DMS 273 (cell line): ENCODE data around the gene CARMIL1.

Source experiments
- DNase-seq: peaks from one replicate; lab custom pipeline; 2025; ENCODE audit not compliant: unreplicated experiment; lab: John Stamatoyannopoulos, UW

The CARMIL1 gene

DNA sequence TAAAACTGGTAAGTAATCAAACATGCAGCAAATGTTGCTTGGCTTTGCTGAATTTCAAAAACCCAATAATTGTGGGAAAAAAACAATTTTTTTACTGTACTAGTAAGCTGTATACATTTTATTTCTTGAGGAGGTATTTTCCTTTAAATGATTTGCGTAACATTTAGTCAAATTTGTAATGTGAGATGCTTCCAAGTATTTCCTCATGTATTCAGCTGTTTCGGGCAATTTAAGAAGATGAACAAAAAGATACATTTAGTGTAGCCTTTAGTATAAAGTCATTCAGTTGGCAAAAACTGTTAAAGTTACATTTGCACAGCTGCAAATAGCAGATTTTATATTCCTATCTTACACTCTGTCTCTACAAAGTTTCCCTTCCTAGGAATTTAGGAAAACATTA lies 186.8 kb downstream of the CARMIL1 start:
- no peak for DNase-seq

DNA sequence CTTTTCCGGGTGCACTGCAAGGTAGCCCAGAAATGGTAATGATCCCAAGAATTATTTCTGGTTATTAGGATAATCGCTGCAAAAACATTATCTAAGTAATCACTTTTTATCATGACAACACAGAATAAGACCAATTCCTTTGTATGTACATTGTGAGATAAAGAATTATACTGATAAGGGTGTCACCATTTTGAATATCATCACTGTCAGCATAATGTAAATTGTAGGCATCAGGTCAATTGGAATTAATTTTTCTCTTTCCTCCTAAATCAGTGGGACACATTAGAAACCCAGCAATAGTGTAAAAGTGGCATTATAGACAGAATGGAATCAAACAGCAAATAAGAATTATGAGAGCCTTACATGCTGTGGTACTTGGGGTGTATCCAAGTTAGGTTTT lies 189.7 kb downstream of the CARMIL1 start:
- DNase-seq, result no peak

DNA sequence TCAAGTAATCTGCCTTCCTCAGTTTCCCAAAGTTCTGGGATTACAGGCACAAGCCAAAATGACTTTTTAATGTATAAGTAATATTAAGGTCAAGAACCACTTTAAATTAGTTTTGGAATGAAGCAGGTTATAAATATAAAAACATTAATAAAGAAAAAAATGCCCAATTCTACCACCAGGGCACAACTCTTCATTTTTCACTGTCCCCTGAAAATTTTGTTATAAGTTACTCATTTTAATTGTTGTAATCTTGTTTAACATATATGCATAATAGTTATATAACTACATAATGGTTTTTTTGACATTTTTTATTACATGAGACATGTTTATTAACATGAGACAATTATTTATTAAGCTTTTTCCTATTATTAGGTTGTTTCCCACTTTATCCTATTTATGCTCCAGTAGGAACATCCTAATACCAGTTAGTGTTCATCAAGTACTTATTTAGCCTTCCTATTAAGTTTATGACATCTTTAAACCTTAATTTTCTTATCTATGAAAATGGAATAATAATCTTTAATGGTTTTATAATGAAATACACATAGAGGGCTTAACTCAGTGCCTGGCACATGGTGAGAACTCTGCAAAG lies 190.7 kb downstream of the CARMIL1 start:
- DNase-seq, result no peak

DNA sequence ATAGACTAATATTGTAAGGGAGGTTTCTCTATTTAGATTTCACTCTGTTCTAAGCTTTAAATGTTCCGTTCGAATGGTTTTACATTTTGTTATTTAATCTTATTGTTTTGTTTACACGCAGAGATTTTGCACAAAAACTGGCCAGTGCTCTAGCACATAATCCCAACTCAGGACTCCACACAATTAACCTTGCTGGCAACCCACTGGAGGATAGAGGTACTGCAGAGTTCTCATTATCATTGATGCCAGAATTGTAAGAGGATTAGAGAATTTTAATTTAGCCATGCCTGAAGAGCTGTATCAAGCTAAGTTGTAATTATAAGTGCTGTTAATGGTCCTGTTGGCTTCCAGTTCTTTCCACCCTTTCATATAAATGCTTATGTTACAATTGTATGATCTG lies 193.1 kb downstream of the CARMIL1 start:
- DNase-seq, result peak; percentile 57

DNA sequence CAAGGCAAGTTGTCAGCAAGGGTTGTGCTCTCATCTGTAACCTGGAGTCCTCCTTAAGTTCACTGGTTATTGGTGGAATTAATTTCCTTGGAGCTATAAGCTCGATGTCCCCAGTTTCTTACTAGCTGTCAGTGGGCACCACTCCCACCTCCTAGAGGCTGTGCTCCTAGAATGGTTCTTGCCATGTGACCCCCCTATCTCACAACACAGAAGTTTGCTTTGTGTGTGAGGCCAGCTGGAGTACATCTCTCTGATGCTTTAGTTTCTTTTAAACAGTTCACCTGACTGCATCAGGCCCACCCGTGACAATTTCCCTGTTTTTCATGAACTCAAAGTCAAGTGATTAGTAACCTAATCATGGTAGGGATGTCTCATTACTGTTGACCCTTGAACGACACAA lies 193.7 kb downstream of the CARMIL1 start:
- no peak for DNase-seq

DNA sequence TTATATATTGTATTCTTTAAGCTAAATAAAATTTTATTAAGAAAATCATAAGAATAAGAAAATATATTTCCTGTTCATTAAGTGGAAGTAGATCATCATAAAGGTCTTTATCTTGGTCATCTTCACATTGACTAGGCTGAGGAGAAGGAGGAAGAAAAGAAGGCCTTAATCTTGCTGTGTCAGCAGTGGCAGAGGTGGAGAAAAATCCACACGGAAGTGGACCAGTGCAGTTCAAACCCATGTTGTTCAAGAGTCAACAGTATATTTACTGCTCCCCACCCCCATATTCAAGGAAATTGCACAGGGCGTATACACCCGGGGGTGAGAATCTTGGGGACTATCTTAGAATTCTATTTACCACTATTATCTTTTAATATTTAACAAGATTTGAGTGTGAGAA lies 194.3 kb downstream of the CARMIL1 start:
- DNase-seq, result no peak

DNA sequence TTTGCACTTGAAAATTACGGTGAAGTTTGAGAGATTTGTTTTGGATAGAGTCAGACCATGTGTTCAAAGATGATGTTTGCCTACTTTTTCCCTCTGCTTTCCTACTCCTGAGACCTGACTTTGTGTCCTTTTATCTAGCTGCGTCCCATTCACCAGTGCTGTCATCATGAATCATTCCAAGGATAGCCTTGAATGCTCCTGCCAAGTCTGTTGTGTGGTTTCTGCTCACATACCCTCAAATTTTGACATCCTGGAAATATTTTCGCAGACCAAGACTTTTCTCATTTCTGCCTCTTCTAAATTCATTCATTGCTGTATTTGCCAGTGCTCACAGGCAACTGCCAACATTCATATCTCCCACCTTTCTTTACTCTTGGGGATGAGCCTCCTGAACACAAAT lies 197.0 kb downstream of the CARMIL1 start:
- DNase-seq, result no peak

DNA sequence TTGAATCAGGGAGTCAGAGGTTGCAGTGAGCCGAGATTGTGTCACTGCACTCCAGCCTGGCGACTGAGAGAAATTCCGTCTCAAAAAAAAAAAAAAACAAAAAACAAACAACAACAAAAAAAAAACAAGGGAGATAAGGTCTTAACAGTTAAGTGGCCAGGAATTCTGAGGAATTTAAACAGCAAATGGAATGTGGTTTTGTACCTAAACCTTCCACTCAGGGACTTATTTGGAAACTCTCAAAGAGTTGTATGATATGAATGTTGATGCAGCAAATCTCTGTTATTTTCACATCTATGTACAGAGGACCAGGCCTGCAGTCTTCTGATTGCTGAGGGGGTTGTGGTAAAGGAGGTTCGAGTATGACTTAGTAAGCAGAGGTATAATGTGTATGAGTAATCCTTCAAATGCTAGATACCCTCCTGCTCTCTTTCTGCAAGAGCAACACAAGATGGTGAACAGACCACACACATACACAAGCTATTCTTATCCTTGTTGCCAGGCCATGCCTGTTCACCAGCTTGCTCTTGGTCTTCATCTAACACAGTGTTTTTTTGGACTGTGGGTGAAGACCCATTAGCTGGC lies 197.9 kb downstream of the CARMIL1 start:
- DNase-seq, result no peak

DNA sequence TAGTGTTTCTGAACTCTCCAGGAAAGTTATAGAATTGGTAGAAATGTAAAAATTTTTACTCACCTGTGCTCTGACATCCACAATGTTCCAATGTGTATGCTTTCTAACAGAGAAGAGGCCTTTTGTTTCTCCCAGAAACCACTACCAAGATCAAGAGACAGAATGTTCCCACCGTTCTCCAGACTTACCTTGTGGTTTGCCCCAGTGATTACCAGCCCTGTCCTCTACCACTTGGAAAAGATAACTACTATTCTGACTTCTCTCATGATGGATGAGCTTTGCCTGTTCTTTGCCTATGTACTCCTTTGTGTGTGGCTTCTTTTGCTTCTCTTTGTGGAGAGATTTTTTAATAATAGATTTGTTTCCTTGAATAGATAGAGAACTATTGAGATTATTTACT lies 199.8 kb downstream of the CARMIL1 start:
- DNase-seq, result no peak

DNA sequence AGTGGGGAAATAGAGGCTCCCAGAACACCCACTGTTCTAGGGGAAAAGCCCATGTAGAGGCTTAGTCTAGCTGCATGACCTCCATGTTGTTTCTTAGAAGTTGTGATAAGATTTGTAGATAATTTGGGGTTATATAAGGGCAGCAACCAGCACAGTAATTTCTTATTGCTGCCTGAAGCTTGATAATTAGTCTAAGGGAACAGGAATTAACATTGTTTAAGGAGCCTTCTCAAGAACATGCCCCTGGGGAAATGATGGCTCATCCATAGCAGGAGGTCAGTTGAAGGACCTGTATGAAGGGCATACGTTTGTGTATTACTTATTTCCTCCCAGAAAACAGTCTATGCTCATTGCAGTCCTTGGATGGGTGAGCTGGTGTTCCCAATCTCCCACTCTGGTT lies 202.1 kb downstream of the CARMIL1 start:
- no peak for DNase-seq

DNA sequence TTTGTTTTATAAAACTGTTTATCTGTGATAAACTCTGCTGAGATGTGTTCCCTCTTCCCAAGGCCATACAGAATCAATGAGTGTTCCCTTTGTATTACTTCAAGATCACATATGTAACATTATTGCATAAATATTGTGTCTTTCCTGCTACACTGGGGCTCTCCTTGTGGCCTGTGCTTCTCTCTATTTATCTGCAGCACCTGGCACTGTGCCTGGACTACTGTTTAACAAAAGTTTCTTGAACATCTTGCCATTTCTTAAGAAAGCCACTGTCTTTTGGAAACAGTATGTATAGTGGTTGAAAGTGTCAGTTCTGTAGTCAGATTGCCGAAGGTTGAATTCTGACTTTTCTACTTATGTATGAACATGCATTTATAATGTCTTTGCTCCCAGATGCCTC lies 203.8 kb downstream of the CARMIL1 start:
- DNase-seq, result peak; percentile 30

DNA sequence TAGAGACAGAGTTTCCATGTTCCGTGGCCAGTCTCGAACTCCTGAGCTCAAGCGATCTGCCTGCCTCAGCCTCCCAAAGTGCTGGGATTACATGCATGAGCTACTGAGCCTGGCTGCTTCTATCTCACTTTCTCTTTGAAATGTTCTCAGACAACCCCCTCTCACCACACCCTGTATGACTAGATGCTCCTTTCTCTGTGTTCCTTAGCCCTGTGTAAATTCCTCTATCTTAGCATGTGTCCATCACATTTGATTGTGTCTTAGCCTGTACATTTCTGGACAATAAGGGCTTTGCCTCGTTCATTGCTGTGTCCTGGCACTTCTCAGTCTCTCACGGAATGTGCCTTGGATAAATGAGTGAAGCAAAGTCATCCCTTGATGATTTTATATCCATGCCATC lies 204.8 kb downstream of the CARMIL1 start:
- no peak for DNase-seq

DNA sequence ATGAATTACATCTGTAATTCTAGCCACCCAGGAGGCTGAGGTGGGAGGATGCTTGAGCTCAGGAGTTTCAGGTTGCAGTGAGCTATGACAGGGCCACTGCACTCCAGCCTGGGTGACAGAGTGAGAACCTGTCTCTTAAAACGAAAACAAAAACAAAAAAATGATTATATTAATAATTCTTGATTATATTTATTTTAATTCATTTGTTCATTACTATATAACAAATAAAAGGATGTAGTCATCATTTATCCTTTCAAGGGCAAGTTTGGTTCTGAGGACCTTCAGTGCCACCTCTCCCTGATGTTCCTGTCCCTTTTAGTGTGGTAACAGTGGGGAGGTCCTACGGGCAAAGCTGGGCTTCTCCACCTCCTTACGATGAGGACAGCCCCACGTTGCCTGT lies 205.7 kb downstream of the CARMIL1 start:
- DNase-seq, result no peak

DNA sequence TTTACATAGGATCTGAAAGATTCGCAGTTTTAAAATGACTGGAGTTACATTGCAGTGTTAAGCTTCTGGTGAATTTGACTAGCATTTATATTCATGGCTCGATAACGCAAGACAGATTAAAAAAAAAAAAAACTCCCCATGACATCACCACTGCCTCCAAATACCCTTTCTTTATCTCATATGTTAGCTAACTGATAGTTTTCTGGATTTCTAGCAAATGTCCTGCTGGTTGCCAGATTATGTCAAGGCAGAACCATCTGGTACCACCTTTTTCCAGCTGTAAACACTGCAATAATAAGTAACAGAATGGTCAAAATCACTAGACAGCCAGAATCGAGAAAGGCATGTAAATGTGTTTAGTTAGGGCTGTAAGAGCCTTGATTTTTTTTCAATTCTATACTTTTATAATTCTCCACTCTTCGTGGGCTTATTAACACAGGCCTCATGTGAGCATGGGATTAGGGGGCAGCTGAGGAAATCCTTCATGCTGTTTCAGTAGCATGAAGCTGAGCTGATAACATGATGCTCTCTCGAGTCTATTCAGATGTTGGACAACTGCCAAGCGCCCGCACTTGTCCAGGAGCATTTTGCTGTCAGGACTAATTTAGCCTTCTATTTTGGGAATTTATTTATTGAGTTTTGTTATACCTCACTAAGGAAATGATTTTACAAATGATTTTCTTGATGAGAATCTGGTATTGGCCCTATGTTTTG lies 206.8 kb downstream of the CARMIL1 start:
- peak; percentile 93 for DNase-seq

DNA sequence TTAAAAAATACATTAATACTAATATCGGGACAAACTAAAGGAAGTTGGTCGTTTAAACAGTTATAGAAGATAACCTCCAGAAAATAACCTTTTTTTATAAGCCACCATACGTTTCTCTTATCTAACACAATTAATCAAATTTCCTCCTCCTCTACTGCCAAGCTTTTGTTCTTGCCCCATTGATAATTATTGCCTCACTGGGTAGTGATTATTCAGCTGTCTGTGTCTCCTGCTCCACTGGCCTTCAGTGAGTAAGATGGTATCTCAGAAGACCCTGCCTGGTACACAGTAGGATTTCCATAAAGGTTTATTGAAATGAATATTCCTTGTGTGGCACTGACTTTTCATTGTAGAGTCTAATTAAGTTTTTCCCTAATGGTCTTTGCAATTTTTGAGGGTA lies 207.4 kb downstream of the CARMIL1 start:
- peak; percentile 41 for DNase-seq

DNA sequence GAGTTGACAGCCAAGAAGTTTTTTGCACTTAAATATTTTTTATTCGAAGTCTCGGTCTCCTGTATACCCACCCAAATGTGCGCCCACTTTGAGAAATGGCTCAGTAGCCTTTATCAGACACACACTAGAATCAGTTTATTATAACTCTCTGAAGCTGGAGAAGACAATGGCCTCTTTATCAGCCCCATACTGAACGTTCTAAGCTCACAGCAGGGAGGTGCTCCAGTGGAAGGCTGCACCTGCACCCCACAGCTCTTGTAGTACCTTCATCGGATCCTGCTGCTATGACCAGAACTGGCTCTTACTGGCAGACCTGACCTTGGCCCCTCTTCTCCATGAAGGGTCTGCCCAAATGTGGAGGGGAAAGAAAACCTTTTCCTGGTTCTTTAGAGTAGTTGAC lies 207.8 kb downstream of the CARMIL1 start:
- DNase-seq, result no peak

DNA sequence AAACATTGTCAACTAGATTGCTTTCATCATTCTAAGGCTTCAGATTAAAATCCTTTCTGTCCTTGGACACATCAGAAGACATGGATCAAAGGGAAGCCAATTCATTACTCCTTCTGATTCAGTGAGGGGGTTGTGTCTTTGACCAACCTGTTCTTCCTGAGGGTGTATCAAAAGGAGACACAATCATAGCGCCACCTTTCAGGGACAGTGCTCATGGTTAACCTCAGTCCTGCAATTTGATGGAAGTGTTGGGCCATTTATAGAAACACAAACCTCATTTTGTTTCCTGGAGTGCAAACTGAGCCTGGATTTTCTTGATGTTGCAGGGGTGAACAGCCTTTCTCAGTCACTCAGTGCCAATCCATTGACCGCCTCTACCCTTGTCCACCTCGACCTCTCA lies 209.0 kb downstream of the CARMIL1 start:
- no peak for DNase-seq

DNA sequence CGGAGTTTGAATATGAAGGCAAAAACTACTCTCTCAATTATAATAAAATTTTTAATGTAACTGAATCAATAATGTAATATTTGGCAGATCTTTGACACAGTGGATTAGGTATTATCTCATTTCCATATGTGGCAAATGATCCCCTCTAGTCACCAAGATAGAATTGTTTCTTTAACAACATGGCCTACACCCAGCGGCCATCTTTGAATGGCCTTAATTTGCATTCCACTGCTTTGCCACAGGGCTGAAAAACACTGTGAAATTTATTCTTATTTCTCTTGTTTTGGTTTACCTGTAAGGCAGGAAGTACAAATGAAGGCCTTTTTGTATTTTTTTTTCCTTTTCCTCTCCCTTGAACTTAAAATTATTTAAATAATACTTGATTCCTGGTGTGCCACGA lies 210.2 kb downstream of the CARMIL1 start:
- no peak for DNase-seq

DNA sequence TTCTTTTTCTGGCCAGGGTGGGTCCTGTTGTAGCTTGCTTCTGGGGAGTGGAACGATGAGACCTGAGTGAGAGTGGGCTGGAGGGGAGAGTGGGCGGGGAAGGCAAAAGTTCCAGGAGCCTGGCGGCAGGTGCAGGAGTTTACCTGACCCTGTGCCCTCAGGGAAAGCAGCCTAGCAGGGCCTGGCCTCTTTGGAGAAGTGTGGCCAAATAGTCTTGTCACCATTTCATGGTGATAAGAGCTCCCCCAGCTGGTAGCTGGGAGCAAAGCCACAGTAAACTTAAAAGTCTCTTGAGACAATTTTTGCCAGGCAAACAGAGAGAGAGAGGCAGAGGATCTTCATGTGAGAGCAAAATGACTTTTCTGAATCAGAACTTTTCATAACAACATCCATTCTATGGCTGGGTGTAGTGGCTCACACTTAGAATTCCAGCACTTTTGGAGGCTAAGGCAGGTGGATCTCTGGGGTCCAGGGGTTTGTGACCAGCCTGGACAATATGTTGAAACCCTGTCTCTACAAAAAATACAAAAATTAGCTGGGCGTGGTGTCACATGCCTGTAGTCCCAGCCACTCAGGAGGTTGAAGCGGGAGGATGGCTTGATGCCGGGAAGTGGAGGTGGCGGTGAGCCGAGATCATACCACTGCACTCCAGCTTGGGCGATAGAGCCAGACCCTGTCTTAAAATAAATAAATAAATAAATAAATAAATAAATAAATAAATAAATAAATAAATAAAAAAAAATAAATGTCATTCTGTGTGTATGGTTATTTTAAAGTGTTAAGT lies 211.0 kb downstream of the CARMIL1 start:
- DNase-seq, result peak; percentile 92

DNA sequence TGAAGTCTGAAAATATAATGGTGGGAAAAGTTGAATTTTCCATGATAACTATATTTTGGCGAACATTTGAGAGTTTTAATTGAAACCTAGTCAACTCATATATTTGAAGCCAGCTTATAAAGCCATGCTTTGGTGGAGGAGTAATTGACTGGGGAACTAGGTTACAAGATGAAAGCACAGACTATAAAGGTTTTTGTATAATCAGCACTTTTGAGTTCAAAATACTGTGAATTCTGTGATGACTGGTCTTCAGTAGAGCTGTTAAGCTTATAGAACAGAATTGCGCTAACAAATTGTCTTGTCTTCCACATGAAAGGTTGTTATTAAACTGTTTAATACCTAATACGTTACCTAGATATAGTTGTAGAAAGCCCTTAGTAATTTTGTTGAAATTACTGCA lies 213.8 kb downstream of the CARMIL1 start:
- DNase-seq, result no peak

DNA sequence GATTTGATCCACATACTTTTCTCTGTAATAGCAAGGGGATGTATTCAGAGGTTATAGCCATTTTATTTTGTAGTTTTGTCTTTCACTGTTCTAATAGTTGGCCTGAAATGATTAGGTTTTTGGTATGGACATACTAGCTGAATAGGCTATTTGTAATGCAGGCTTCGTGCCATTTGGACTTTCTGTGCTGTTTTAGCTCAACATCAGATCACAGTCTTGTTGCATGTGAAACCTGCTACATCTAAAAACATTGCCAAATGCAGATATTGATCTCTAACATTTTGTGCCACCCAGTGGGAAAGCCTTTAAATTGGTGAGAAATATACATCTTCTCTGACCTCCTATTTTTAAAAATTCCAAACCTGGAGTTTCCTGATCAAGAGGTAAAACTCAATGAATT lies 215.3 kb downstream of the CARMIL1 start:
- DNase-seq, result no peak
